ENCODE measurements around the gene GGT5.

DNA sequence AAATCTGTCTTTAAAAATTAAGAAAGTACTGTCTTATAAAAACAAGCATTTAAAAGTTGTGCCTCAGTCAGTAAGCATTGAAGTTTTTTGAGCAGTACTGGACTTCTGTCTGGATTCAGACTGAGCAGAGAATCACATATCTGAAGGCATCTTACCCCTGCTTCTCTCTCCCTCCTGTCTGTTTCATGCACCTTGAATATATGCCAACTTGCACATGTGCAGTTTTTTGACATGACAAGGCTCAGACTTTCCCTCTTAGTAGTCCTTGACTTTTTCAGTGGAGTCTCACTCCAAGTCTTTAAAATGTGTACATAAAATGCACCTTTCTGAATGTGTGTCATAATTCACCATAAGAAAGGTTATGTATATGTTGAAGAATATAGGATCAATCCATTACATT is 45.6 kb upstream of the GGT5 start:
- TF ChIP-seq CTCF (IDR thresholded peaks at IDR 0.05) (no peak), POLR2AphosphoS5 (IDR thresholded peaks at IDR 0.05) (no peak), POLR2A (IDR thresholded peaks at IDR 0.05) (no peak)
